Smooth muscle cell (in vitro differentiated cells): Measurements from ENCODE around the gene COX20. TPM values are rescaled to one million over a fixed set of nuclear protein-coding genes. Genes with fewer than 3 reads are reported as not detected.

ENCODE experiments used
- DNase-seq: peaks from one replicate; lab custom pipeline; 2025; ENCODE audit not compliant: unreplicated experiment; lab: John Stamatoyannopoulos, UW
- H2AFZ ChIP-seq: fragments of 200-600 bp; sonication (generic); 2 replicates; pipeline ENCODE4 v1.6.0; 2016; ENCODE audit warnings: antibody characterized with exemption, low read depth, mild to moderate bottlenecking
- H3F3A ChIP-seq: fragments of 200-600 bp; sonication (generic); 2 replicates; pipeline ENCODE4 v1.6.0; 2017; ENCODE audit warnings: antibody characterized with exemption, low read depth
- H3K27ac ChIP-seq: fragments of 200-600 bp; sonication (generic); 2 replicates; pipeline ENCODE4 v1.5.1; 2016; ENCODE audit warnings: low read depth, mild to moderate bottlenecking
- H3K27me3 ChIP-seq: fragments of 200-600 bp; sonication (generic); 2 replicates; pipeline ENCODE4 v1.6.1; 2016; ENCODE audit warnings: low read depth, mild to moderate bottlenecking
- H3K36me3 ChIP-seq: fragments of 200-600 bp; sonication (generic); 2 replicates; pipeline ENCODE4 v1.5.1; 2016; ENCODE audit warnings: low read depth
- H3K4me1 ChIP-seq: fragments of 200-600 bp; sonication (generic); 2 replicates; pipeline ENCODE4 v1.5.1; 2016; ENCODE audit warnings: low read depth
- H3K4me2 ChIP-seq: fragments of 200-600 bp; sonication (generic); 2 replicates; pipeline ENCODE4 v1.6.0; 2016; ENCODE audit warnings: mild to moderate bottlenecking
- H3K4me3 ChIP-seq: fragments of 200-600 bp; sonication (generic); 2 replicates; pipeline ENCODE4 v1.5.1; 2016; ENCODE audit warnings: mild to moderate bottlenecking
- H3K79me2 ChIP-seq: fragments of 200-600 bp; sonication (generic); 2 replicates; pipeline ENCODE4 v1.6.0; 2016; ENCODE audit warnings: low read depth, mild to moderate bottlenecking
- H3K9ac ChIP-seq: fragments of 200-600 bp; sonication (generic); 2 replicates; pipeline ENCODE4 v1.6.0; 2016; ENCODE audit warnings: low read depth
- H3K9me3 ChIP-seq: fragments of 200-600 bp; sonication (generic); replicated peaks from 2 replicates; pipeline ENCODE4 v1.5.1; 2016; ENCODE audit warnings: low read depth
- H4K20me1 ChIP-seq: fragments of 200-600 bp; sonication (generic); 2 replicates; pipeline ENCODE4 v1.6.0; 2016; ENCODE audit warnings: low read depth
- WGBS: methylation state at CpG from one replicate; pipeline ENCODE4 v1.1.7; 2016; ENCODE audit warnings: low lambda C conversion rate; 5-methylcytosine and 5-hydroxymethylcytosine counted together
- polyA plus RNA-seq: library from polyadenylated mRNA; unstranded; fragments of >200 nt; fragmentation: Nextera tagmentation; extraction: Ambion mirVana; gene quantifications from 2 replicates; pipeline ENCODE4 v1.2.1, GENCODE V29; 2016
- total RNA-seq: library from RNA; depleted of rRNA; stranded (reverse); fragments of >200 nt; gene quantifications from 2 replicates; pipeline ENCODE4 v1.2.3, GENCODE V29; 2014
- TF ChIP-seq, protein P1 (sequence below): fragments of 200-600 bp; sonication (generic); IDR thresholded peaks from 2 replicates; pipeline ENCODE4 v1.5.1; 2017; ENCODE audit warnings: borderline replicate concordance, mild to moderate bottlenecking, antibody characterized with exemption; ENCODE audit not compliant: insufficient read depth, poor library complexity, severe bottlenecking

Gene COX20
- total and polyA plus RNA-seq, 2 experiments from 2014 or later = 11.1 to 37.2 TPM

DNA sequence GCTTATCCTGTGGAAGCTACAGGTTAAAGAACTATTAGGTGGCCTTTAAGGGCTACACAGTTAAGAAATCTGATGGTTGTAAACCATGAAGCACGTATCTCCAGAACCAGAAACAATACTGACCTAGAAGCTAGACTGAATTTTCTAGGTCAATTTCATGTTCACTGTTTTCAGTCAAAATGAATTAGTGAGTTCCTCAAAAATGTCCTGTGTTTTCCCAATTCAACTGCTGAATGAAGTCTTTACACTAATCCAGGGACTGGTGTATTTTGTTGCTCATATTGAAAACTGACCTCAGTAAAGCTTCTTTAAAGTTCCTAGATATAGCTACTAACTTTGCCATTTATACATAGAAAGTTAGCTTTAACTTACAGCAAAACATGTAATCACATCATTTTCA is 22.9 kb downstream of the COX20 start:
- 93% methylated on average over 1 of the region's 1 CpG for WGBS
- peaks cover 57% of the 10 kb centered on the region for H3K36me3 ChIP-seq
- H4K20me1 ChIP-seq = peaks cover 95% of the 10 kb centered on the region

DNA sequence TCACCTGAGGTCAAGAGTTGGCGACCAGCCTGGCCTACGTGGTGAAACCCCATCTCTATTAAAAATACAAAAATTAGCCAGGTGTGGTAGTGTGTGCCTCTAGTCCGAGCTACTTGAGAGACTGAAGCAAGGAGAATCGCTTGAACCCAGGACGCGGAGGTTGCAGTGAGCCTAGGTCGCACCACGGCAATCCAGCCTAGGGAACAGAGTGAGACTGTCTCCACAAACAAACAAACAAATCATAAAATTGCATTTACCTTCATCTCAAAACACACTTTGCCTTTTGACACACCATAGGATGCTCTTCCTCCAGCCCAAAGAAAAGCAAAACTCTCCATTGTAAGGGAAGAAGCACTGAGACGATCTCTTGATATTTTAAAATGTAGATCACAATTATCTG is 24.6 kb downstream of the COX20 start:
- Histone ChIP-seq H3K36me3 (peaks cover 44% of the 10 kb centered on the region), H4K20me1 (peaks cover 78% of the 10 kb centered on the region), H3K4me1 (peaks cover 35% of the 10 kb centered on the region), H3K79me2 (peaks cover 88% of the 10 kb centered on the region), H3K9ac (peak overlapping the region; percentile 2), H3K27me3 (no peaks in the 10 kb centered on the region), H3K9me3 (no peaks in the 10 kb centered on the region), H3K4me2 (peak overlapping the region; percentile 90), H3K27ac (peak overlapping the region; percentile 99), H3K4me3 (peak overlapping the region; percentile 97), H3F3A (peaks cover 20% of the 10 kb centered on the region), H2AFZ (no peak overlapping the region)
- 86% methylated on average over 9 of the region's 9 CpGs for WGBS
- DNase-seq = no peak
- TF ChIP-seq, protein P1, sequence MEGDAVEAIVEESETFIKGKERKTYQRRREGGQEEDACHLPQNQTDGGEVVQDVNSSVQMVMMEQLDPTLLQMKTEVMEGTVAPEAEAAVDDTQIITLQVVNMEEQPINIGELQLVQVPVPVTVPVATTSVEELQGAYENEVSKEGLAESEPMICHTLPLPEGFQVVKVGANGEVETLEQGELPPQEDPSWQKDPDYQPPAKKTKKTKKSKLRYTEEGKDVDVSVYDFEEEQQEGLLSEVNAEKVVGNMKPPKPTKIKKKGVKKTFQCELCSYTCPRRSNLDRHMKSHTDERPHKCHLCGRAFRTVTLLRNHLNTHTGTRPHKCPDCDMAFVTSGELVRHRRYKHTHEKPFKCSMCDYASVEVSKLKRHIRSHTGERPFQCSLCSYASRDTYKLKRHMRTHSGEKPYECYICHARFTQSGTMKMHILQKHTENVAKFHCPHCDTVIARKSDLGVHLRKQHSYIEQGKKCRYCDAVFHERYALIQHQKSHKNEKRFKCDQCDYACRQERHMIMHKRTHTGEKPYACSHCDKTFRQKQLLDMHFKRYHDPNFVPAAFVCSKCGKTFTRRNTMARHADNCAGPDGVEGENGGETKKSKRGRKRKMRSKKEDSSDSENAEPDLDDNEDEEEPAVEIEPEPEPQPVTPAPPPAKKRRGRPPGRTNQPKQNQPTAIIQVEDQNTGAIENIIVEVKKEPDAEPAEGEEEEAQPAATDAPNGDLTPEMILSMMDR = no peak

More for the DNA sequence above, 22.9 kb downstream of the COX20 start:
- peaks cover 31% of the 10 kb centered on the region for H3F3A ChIP-seq
- peak overlapping the region; percentile 34 for H3K27ac ChIP-seq
- DNase-seq = no peak
- TF ChIP-seq, protein P1 = no peak
- H2AFZ ChIP-seq = no peak overlapping the region
- H3K4me1 ChIP-seq = peaks cover 33% of the 10 kb centered on the region
- no peaks in the 10 kb centered on the region for H3K9me3 ChIP-seq
- no peaks in the 10 kb centered on the region for H3K27me3 ChIP-seq
- peaks cover 96% of the 10 kb centered on the region for H3K79me2 ChIP-seq
- H3K9ac ChIP-seq = no peak overlapping the region
- H3K4me2 ChIP-seq = no peak overlapping the region
- no peak overlapping the region for H3K4me3 ChIP-seq

DNA sequence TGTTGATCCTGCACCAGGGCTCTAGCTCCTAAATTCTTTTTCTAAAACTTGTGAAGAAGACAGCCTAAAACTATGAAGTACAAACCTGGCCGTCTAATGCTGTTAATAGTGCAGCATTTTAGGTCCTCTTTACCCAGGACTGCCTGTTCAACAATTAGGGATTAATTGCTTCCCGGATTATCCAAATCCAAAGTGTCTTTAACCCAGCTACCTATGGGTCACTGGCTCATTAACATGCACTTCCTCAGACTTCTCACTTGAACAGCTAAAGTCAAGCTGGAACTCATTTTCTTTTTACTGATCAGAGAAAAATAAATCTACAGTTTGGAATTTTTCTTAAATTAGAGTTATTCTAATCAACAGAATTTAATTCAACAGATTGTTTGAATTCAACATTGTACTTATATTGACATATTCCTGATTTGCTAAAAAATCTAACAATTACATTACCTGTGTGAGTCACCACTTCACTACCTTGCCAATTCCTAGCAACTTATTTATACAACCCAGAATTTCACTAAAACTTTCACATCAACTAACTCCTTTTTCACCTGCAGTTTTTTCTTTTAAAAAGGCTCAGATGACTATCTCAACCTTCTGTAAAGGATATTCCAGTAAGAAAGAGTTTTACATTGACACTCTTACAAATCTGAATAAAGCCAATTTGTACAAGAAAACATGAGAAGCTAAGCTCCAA is 25.6 kb downstream of the COX20 start:
- H3K4me2 ChIP-seq = peak overlapping the region; percentile 90
- H3K9me3 ChIP-seq = no peaks in the 10 kb centered on the region
- WGBS = 50% methylated on average over 2 of the region's 2 CpGs
- TF ChIP-seq, protein P1 = no peak
- H3K9ac ChIP-seq = peak overlapping the region; percentile 99
- H3F3A ChIP-seq = peaks cover 19% of the 10 kb centered on the region
- H3K36me3 ChIP-seq = peaks cover 35% of the 10 kb centered on the region
- H3K4me3 ChIP-seq = peak overlapping the region; percentile 97
- H2AFZ ChIP-seq = no peak overlapping the region
- peaks cover 78% of the 10 kb centered on the region for H3K79me2 ChIP-seq
- H3K27ac ChIP-seq = peak overlapping the region; percentile 99
- H3K27me3 ChIP-seq = no peaks in the 10 kb centered on the region
- DNase-seq = no peak
- H3K4me1 ChIP-seq = peaks cover 45% of the 10 kb centered on the region
- peaks cover 68% of the 10 kb centered on the region for H4K20me1 ChIP-seq

DNA sequence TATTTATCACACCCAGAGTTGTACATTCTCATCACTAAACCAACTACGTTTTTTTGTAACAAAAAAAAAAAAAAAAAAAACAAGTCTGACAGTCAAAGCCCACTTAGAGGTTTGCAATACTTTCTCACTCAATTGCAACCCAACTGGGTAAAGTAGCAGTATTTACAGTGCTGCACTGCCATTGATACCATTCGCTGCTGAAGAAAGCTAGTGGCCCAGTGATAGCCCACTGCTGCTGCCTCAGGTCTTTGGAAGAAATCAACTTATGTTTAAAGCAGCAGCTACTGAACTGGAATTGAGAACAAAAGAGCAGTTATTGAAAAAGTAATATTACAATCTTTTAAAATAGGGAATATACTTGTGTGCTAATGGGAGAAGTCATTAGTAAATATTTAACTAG is 26.2 kb downstream of the COX20 start:
- Histone ChIP-seq H3K36me3 (peaks cover 29% of the 10 kb centered on the region), H2AFZ (no peak overlapping the region), H3K27me3 (no peaks in the 10 kb centered on the region), H3F3A (peaks cover 20% of the 10 kb centered on the region), H3K4me2 (peak overlapping the region; percentile 90), H3K9me3 (no peaks in the 10 kb centered on the region), H3K79me2 (peaks cover 72% of the 10 kb centered on the region), H3K9ac (peak overlapping the region; percentile 99), H4K20me1 (peaks cover 62% of the 10 kb centered on the region), H3K27ac (peak overlapping the region; percentile 99), H3K4me1 (peaks cover 48% of the 10 kb centered on the region), H3K4me3 (peak overlapping the region; percentile 97)
- 0% methylated on average over 2 of the region's 2 CpGs for WGBS
- TF ChIP-seq, protein P1 = no peak
- DNase-seq = no peak
